Measurements from ENCODE around the gene ELOF1.
"Not testable (repeated sequence)": the region's sequence is repeated elsewhere in the genome, so short reads cannot be mapped to it uniquely, and the experiment has no call there.

Gene ELOF1

GRCh38 chr19:11570039-11570462 lies 11.0 kb upstream of the ELOF1 start:
- DNase-seq (ENCODE audit: low read depth, low spot score) = no peak

- DNase-seq (ENCODE audit: low read depth, low spot score) = no peak
Measured at GRCh38 chr19:11566164-11566563, 7.1 kb upstream of the ELOF1 start.

- DNase-seq (ENCODE audit: low read depth, low spot score) = not testable (repeated sequence)
Measured at GRCh38 chr19:11565649-11565980, 6.6 kb upstream of the ELOF1 start.

- not testable (repeated sequence) for DNase-seq (ENCODE audit: low read depth, low spot score)
Measured at GRCh38 chr19:11564082-11564807, 5.2 kb upstream of the ELOF1 start.

GRCh38 chr19:11563532-11563931 lies 4.5 kb upstream of the ELOF1 start:
- DNase-seq (ENCODE audit: low read depth, low spot score) = no peak

GRCh38 chr19:11560404-11561051 lies 1.5 kb upstream of the ELOF1 start:
- peak; percentile 75 for DNase-seq (ENCODE audit: low read depth, low spot score)

GRCh38 chr19:11556634-11557420 lies 2.2 kb downstream of the ELOF1 start:
- DNase-seq (ENCODE audit: low read depth, low spot score) = no peak

- no peak for DNase-seq (ENCODE audit: low read depth, low spot score)
Measured at GRCh38 chr19:11555246-11555645, 3.8 kb downstream of the ELOF1 start.

GRCh38 chr19:11554160-11554559 lies 4.9 kb downstream of the ELOF1 start:
- DNase-seq (ENCODE audit: low read depth, low spot score) = no peak

GRCh38 chr19:11552666-11553372 lies 6.2 kb downstream of the ELOF1 start:
- DNase-seq (ENCODE audit: low read depth, low spot score) = no peak

GRCh38 chr19:11551603-11552235 lies 7.3 kb downstream of the ELOF1 start:
- DNase-seq (ENCODE audit: low read depth, low spot score) = peak; percentile 57

- DNase-seq (ENCODE audit: low read depth, low spot score) = no peak
Measured at GRCh38 chr19:11550265-11550664, 8.8 kb downstream of the ELOF1 start.

- no peak for DNase-seq (ENCODE audit: low read depth, low spot score)
Measured at GRCh38 chr19:11549386-11549953, 9.6 kb downstream of the ELOF1 start.

GRCh38 chr19:11547929-11548700 lies 10.9 kb downstream of the ELOF1 start:
- DNase-seq (ENCODE audit: low read depth, low spot score) = no peak

- no peak for DNase-seq (ENCODE audit: low read depth, low spot score)
Measured at GRCh38 chr19:11541238-11541637, 17.8 kb downstream of the ELOF1 start.

- peak; percentile 81 for DNase-seq (ENCODE audit: low read depth, low spot score)
Measured at GRCh38 chr19:11540645-11541044, 18.4 kb downstream of the ELOF1 start.

GRCh38 chr19:11539495-11540365 lies 19.3 kb downstream of the ELOF1 start:
- DNase-seq (ENCODE audit: low read depth, low spot score) = peak; percentile 83

- DNase-seq (ENCODE audit: low read depth, low spot score) = peak; percentile 97
Measured at GRCh38 chr19:11538232-11539036, 20.6 kb downstream of the ELOF1 start, which contains the start of gene CNN1. Gene CNN1, plus strand, starts transcription at chr19:11538851. Its CDS starts 77 bp downstream, at chr19:11538928.

Measured in astrocyte of the hippocampus (primary cell).